ENCODE measurements around the gene FANCL. TPM values are rescaled to one million over a fixed set of nuclear protein-coding genes. Genes with fewer than 3 reads are reported as not detected.
"Not testable (repeated sequence)": the region's sequence is repeated elsewhere in the genome, so short reads cannot be mapped to it uniquely, and the experiment has no call there.

Gene FANCL
- total RNA-seq, 1 donor from 2014 or later, result 32.4 TPM

DNA sequence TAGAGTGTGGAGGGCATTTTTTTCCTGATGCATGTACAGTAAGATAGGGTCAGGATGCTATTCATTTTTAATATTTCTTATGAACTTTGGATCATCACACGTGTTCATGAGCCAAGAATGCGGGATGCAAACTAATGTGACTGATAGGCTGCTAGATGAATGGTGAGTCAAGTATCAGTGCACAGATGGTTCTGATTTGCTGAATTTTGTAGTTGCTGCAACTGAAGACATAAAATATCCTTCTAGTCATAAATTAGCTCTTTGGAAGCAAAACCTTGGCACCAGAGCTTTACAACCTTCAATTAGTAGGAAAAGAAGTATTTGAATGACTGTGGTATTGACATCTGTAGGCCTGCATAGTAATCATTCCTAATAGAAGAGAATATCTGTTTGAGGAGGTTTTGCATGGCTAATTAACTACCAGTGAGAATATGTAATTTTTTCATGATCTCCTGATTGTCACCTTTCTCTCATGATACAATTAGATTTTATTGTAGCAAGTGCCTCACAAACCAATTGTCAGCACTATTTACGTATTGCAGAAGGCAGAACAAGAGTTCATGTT is 100.5 kb downstream of the FANCL start:
- DNase-seq, result no peak

GRCh38 chr2:58138396-58139030 is 102.6 kb downstream of the FANCL start:
- DNase-seq, result no peak

GRCh38 chr2:58137856-58138255 is 103.3 kb downstream of the FANCL start:
- DNase-seq, result peak; percentile 44

DNA sequence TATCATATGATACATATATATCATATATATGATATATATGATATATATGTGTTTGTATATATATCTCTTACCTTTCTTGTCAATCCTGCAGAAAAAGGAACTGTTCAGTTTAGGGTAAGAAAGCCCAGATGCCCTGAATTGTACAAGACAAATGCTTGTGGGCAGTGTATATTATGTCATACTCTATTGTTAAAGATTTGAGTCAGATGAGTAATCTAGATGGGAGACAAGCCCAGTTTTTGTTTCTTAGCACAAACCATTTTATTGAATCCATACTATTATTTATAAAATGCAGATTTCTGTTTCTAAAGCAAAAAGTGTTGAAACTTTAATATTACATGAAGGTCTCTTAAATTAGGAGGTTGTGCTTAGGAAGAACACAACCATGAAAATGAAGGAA is 103.9 kb downstream of the FANCL start:
- no peak for DNase-seq

GRCh38 chr2:58135861-58136260 is 105.3 kb downstream of the FANCL start:
- no peak for DNase-seq

- no peak for DNase-seq
Measured at GRCh38 chr2:58133395-58133794, 107.7 kb downstream of the FANCL start.

DNA sequence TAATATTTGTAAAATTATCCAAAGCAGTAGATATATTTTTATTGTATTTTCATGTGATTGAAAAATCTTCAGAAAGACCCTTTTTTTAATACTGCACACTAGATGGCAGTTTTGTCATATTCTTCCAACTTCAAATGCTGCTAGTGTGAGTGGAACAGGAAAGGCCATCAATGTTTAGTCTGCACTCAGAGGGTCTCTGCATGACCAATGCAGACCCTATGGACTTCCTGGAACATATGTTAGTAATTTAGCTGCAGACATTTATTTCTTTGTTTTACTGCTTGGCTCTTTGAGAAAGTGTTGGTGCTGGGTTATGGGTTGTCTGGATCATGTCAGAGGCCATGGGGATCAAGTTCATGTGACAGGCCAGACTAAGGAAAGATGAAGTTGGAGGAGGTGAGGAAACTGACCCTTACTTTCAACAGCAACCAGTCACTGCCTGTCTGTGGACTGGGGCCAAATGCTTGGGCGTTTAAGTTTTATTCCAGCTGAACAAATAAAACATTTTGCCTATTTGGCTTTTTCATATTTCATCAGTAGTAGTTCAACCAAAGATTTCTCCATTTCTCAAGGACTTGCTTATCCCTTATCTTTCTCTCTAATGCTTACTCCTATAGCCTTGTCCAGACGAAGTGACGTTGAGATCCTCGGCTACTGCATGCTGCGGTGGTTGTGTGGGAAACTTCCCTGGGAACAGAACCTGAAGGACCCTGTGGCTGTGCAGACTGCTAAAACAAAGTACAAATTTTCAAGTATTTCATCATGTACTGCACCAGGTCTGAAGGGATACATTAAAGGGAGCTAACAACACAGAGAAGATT is 109.7 kb downstream of the FANCL start:
- DNase-seq, result peak; percentile 35

GRCh38 chr2:58130238-58130637 is 110.9 kb downstream of the FANCL start:
- no peak for DNase-seq

- no peak for DNase-seq
Measured at GRCh38 chr2:58127111-58127510, 114.0 kb downstream of the FANCL start.

DNA sequence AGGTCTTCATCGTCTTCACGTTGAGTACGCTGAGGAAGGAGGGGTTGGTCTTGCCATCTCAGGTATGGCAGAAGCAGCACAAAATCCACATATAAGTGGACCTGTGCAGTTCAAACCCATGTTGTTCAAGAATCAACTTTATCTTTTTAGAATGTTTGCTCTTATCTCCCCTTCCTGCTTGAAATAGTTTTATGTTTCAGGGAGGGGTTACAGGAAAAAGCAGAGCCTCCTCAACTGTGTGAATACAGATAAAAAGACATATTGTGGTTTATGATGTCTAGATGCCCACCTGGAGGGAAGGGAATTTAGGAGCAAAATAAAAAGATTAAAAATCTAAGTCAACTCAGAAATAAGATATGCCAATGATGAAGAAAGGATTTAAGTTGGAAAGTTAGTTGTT is 118.6 kb downstream of the FANCL start:
- no peak for DNase-seq

- no peak for DNase-seq
Measured at GRCh38 chr2:58122040-58122439, 119.1 kb downstream of the FANCL start.

DNA sequence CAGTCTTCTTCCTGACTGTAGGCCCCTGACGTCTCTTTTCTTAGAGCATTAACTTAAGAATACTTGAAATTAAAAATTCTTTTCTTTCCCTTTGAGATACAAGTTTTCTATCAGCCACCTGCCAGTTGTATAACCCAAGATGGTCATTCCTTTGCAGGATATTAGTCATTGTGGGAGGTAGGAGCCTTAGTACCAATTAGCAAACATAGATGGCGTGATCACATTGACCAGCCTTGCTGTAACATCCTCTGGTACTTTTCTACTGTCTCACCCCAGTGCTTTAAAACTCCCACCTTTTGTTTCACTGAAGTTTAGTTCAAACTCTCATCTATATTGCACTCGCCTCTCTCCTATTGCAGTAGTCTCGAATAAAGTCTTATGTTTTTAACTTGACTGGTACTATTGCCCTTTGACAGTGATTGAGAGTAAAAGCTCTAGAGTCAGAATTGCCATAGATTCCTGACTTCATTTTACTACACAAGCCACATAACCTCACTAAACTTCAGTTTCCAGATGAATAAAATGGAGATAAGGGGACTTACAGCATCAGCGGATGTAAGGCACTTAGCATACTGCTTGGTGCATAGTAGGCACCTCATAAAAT is 120.4 kb downstream of the FANCL start:
- DNase-seq, result no peak

DNA sequence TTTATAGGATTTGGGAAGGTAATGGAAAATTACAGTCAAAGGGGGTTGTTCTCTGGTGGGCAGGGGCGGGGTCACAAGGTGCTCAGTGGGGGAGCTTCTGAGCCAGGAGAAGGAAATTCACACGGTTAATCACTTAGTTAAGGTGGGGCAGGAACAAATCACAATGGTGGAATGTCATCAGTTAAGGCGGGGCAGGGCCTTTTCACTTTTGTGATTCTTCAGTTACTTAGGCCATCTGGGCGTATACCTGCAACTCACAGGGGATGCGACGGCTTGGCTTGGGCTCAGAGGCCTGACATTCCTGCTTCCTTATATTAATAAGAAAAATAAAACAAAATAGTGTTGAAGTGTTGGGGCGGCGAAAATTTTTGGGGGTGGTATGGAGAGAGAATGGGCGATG is 127.6 kb downstream of the FANCL start:
- not testable (repeated sequence) for DNase-seq

GRCh38 chr2:58110765-58111164 is 130.4 kb downstream of the FANCL start:
- DNase-seq, result no peak

DNA sequence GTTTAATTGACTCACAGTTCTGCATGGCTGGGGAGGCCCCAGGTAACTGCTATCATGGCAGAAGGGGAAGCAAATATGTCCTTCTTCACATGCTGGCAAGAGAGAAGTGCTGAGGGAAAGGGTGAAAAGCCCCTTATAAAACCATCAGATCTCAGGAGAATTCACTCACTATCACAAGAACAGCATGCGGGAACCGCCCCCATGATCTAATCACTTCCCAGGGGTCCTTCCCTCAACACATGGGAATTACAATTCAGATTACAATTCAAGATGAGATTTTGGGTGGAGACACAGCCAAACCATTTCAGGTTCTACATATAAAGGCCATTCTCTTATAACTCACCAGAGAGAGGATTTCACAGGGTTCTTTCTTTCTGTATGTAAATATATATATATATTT is 131.6 kb downstream of the FANCL start:
- DNase-seq, result no peak

Other genes starting within 250 kb of the FANCL start
- gene VRK2, start 194.5 kb downstream of the FANCL start, total RNA-seq, result 17.8 TPM